Endodermal cell (in vitro differentiated cells): ENCODE results near the gene CISD2. TPM values are rescaled to one million over a fixed set of nuclear protein-coding genes. Genes with fewer than 3 reads are reported as not detected.
"Not testable (repeated sequence)": the region's sequence is repeated elsewhere in the genome, so short reads cannot be mapped to it uniquely, and the experiment has no call there.

Experiments
- DNase-seq: peaks from one replicate; pipeline ENCODE4 v3.0.0-alpha.2; 2017
- H3K27ac ChIP-seq: 2 replicates; pipeline ENCODE4 v1.5.1; 2013; ENCODE audit warnings: mild to moderate bottlenecking, low read depth, low read length, moderate library complexity
- H3K27me3 ChIP-seq: 2 replicates; pipeline ENCODE4 v1.6.1; 2013; ENCODE audit warnings: mild to moderate bottlenecking, low read length, moderate library complexity; ENCODE audit not compliant: insufficient read depth, control insufficient read depth, poor library complexity, severe bottlenecking
- H3K36me3 ChIP-seq: 2 replicates; pipeline ENCODE4 v1.7.0; 2013; ENCODE audit warnings: mild to moderate bottlenecking, low read length, moderate library complexity; ENCODE audit not compliant: control insufficient read depth, insufficient read depth
- H3K4me1 ChIP-seq: one replicate; pipeline ENCODE4 v1.7.0; 2013; ENCODE audit warnings: low read length; ENCODE audit not compliant: control insufficient read depth, insufficient read depth
- H3K4me3 ChIP-seq: 2 replicates; pipeline ENCODE4 v1.5.1; 2013; ENCODE audit warnings: mild to moderate bottlenecking, low read length, moderate library complexity
- H3K9ac ChIP-seq: 2 replicates; pipeline ENCODE4 v1.6.1; 2013; ENCODE audit warnings: mild to moderate bottlenecking, low read length, moderate library complexity; ENCODE audit not compliant: poor library complexity, severe bottlenecking; ENCODE audit errors: extremely low read depth
- H3K9me3 ChIP-seq: 2 replicates; pipeline ENCODE4 v1.6.1; 2013; ENCODE audit warnings: mild to moderate bottlenecking, low read length, moderate library complexity; ENCODE audit not compliant: control insufficient read depth
- H3K27ac Mint-ChIP-seq: 2 replicates; pipeline ENCODE4 v1.8.0; 2020; ENCODE audit warnings: mixed read lengths
- H3K27me3 Mint-ChIP-seq: 2 replicates; pipeline ENCODE4 v1.8.0; 2021; ENCODE audit warnings: mild to moderate bottlenecking, mixed read lengths; ENCODE audit not compliant: insufficient read depth
- H3K36me3 Mint-ChIP-seq: 2 replicates; pipeline ENCODE4 v1.8.0; 2020; ENCODE audit warnings: low read depth, mixed read lengths
- H3K4me1 Mint-ChIP-seq: 2 replicates; pipeline ENCODE4 v1.8.0; 2020; ENCODE audit warnings: mixed read lengths
- H3K4me3 Mint-ChIP-seq: 2 replicates; pipeline ENCODE4 v1.8.0; 2020; ENCODE audit warnings: mild to moderate bottlenecking, moderate library complexity, mixed read lengths
- H3K9me3 Mint-ChIP-seq: 2 replicates; pipeline ENCODE4 v1.8.0; 2020; ENCODE audit warnings: mild to moderate bottlenecking, mixed read lengths
- WGBS, 2 experiments: methylation state at CpG; one replicate each; pipeline versions ENCODE4 v1.1.5 to v1.1.7; 2013; ENCODE audit warnings: missing lambda C conversion rate in 2 of 2, mixed read lengths in 1 of 2; ENCODE audit not compliant: insufficient coverage in 1 of 2, insufficient read length in 1 of 2; 5-methylcytosine and 5-hydroxymethylcytosine counted together
- long read RNA-seq, 4 experiments: library from polyadenylated mRNA in 2 of 4; library from RNA in 1 of 4; library from capped mRNA in 1 of 4; stranded (forward) in 3 of 4; unstranded in 1 of 4; transcript quantifications; one replicate each; pipeline ENCODE4 v2.0.0, GENCODE V29; 2020 to 2021; ENCODE audit warnings: inconsistent platforms in 1 of 4
- polyA plus RNA-seq, 2 experiments: library from polyadenylated mRNA; stranded (reverse); fragments of 50-300 nt; gene quantifications; one replicate each; pipeline ENCODE4 v1.2.3, GENCODE V29; 2013
- total RNA-seq, 2 donors: library from RNA; stranded (reverse); fragmentation: NEBNext Ultra II Directional in 1 of 2; extraction: Animal tissue kit (Norgen Biotek cat#: 25700) in 1 of 2; gene quantifications; 2 replicates in 1 of 2; 3 replicates in 1 of 2; pipeline ENCODE4 v1.2.1, GENCODE V29; 2021
- TF ChIP-seq, protein P1 (sequence below): fragments of 200-600 bp; sonication (generic); conservative IDR thresholded peaks from 2 replicates; pipeline ENCODE4 v1.5.0; 2021; ENCODE audit warnings: antibody characterized with exemption, mild to moderate bottlenecking

The CISD2 gene, protein sequence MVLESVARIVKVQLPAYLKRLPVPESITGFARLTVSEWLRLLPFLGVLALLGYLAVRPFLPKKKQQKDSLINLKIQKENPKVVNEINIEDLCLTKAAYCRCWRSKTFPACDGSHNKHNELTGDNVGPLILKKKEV
- total RNA-seq: 10 to 100 TPM; 36.9 to 38.5 TPM
- 50.0 TPM for polyA plus RNA-seq (2013, experiment 1 of 2)
- 54.6 TPM for polyA plus RNA-seq (2013, experiment 2 of 2)
- long read RNA-seq, experiment 1, full-length matches to known transcripts: 45 of 56 reads
- long read RNA-seq, experiment 1, partial matches to known transcripts: 11 of 56 reads
- long read RNA-seq, experiment 1, other reads (novel, unspliced or antisense): 0 of 56 reads
- long read RNA-seq, experiment 2, full-length matches to known transcripts: 107 of 110 reads
- long read RNA-seq, experiment 2, partial matches to known transcripts: 1 of 110 reads
- long read RNA-seq, experiment 2, other reads (novel, unspliced or antisense): 2 of 110 reads
- long read RNA-seq, experiment 3, full-length matches to known transcripts: 187 of 192 reads
- long read RNA-seq, experiment 3, partial matches to known transcripts: 0 of 192 reads
- long read RNA-seq, experiment 3, other reads (novel, unspliced or antisense): 5 of 192 reads
- long read RNA-seq, experiment 4, full-length matches to known transcripts: 169 of 187 reads
- long read RNA-seq, experiment 4, partial matches to known transcripts: 0 of 187 reads
- long read RNA-seq, experiment 4, other reads (novel, unspliced or antisense): 18 of 187 reads

GRCh38 chr4:102868781-102869568 is at the start of gene CISD2:
TSS of gene CISD2 (plus strand) at chr4:102868992. CDS start at chr4:102869085, 93 bp downstream.
- Mint-ChIP-seq H3K27ac (peak within 1 kb of the TSS; percentile 98), H3K36me3 (peaks cover 20% of the 10 kb centered on the region), H3K9me3 (peaks cover 10% of the 10 kb centered on the region), H3K4me1 (peaks cover 30% of the 10 kb centered on the region), H3K4me3 (peak within 1 kb of the TSS; percentile 80), H3K27me3 (no peaks in the 10 kb centered on the region)
- Histone ChIP-seq H3K9ac (peak within 1 kb of the TSS; percentile 80), H3K4me3 (peak within 1 kb of the TSS; percentile 94), H3K9me3 (peaks cover 12% of the 10 kb centered on the region), H3K36me3 (peaks cover 13% of the 10 kb centered on the region), H3K4me1 (peaks cover 3% of the 10 kb centered on the region), H3K27ac (peak within 1 kb of the TSS; percentile 97), H3K27me3 (no peaks in the 10 kb centered on the region)
- WGBS, 2 experiments: 0% methylated on average over 9 to 71 of the region's 71 CpGs
- DNase-seq: peak; percentile 97
- TF ChIP-seq, protein P1, sequence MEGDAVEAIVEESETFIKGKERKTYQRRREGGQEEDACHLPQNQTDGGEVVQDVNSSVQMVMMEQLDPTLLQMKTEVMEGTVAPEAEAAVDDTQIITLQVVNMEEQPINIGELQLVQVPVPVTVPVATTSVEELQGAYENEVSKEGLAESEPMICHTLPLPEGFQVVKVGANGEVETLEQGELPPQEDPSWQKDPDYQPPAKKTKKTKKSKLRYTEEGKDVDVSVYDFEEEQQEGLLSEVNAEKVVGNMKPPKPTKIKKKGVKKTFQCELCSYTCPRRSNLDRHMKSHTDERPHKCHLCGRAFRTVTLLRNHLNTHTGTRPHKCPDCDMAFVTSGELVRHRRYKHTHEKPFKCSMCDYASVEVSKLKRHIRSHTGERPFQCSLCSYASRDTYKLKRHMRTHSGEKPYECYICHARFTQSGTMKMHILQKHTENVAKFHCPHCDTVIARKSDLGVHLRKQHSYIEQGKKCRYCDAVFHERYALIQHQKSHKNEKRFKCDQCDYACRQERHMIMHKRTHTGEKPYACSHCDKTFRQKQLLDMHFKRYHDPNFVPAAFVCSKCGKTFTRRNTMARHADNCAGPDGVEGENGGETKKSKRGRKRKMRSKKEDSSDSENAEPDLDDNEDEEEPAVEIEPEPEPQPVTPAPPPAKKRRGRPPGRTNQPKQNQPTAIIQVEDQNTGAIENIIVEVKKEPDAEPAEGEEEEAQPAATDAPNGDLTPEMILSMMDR: no peak

DNA sequence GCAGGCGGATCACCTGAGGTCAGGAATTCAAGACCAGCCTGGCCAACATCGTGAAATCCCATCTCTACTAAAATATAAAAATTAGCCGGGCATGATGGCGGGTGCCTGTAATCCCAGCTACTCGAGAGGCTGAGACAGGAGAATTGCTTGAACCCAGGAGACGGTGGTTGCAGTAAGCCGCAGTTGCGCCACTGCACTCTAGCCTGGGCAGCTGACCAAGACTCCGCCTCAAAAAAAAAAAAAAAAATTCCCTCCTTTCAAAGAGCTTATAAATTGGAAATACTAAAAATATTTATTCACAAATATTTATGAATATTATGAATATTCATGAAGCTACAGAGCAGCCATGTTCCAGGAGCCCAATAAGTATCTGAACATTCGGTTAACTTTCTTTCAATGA is 49.7 kb upstream of the CISD2 start:
- H3K27ac ChIP-seq, H3K9ac ChIP-seq, H3K27me3 ChIP-seq, H3K4me1 ChIP-seq, H3K4me3 Mint-ChIP-seq, H3K9me3 ChIP-seq, DNase-seq, H3K4me3 ChIP-seq, H3K9me3 Mint-ChIP-seq, H3K27me3 Mint-ChIP-seq: not testable (repeated sequence)
- Mint-ChIP-seq H3K4me1 (peaks cover 45% of the 10 kb centered on the region), H3K36me3 (peaks cover 42% of the 10 kb centered on the region), H3K27ac (peak overlapping the region; percentile 14)
- WGBS, 2 experiments: 93 to 100% methylated on average over 1 to 9 of the region's 10 CpGs
- peaks cover 73% of the 10 kb centered on the region for H3K36me3 ChIP-seq

- Histone ChIP-seq H3K36me3 (peaks cover 80% of the 10 kb centered on the region), H3K4me1 (peaks cover 4% of the 10 kb centered on the region), H3K9ac (no peak overlapping the region), H3K27me3 (no peaks in the 10 kb centered on the region), H3K27ac (no peak overlapping the region), H3K4me3 (peak overlapping the region; percentile 28), H3K9me3 (no peaks in the 10 kb centered on the region)
- no peak for DNase-seq
- peaks cover 38% of the 10 kb centered on the region for H3K36me3 Mint-ChIP-seq
- no peak overlapping the region for H3K4me3 Mint-ChIP-seq
- H3K4me1 Mint-ChIP-seq: peaks cover 47% of the 10 kb centered on the region
- H3K9me3 Mint-ChIP-seq: no peaks in the 10 kb centered on the region
- H3K27ac Mint-ChIP-seq: no peak overlapping the region
- 97 to 100% methylated on average over 3 to 8 of the region's 8 CpGs for WGBS, 2 experiments
- TF ChIP-seq, protein P1: no peak
- no peaks in the 10 kb centered on the region for H3K27me3 Mint-ChIP-seq
Observed at GRCh38 chr4:102819588-102820365, 49.0 kb upstream of the CISD2 start.
